Calu3 (cell line): Measurements from ENCODE around the gene TBL1XR1. TPM values are rescaled to one million over a fixed set of nuclear protein-coding genes. Genes with fewer than 3 reads are reported as not detected.

Experiments used
- BruUV-seq: library from RNA; stranded (reverse); fragments of 400-500 nt; replicated peaks from 2 replicates; lab custom pipeline; 2021; lab: Mats Ljungman, UMichigan
- CTCF ChIA-PET: fragments of 300-600 bp; sonication (Branson Sonifier 250); formaldehyde crosslinking; loops from one replicate; lab custom pipeline; 2022; ENCODE audit warnings: antibody characterized with exemption; lab: Charles Lee
- DNase-seq: peaks from one replicate; pipeline ENCODE4 v3.0.0; 2022
- H3K27ac Mint-ChIP-seq: one replicate; pipeline ENCODE4 v1.8.0; 2022; ENCODE audit warnings: mixed read lengths; ENCODE audit not compliant: unreplicated experiment
- H3K27me3 Mint-ChIP-seq: one replicate; pipeline ENCODE4 v1.8.0; 2022; ENCODE audit warnings: mixed read lengths; ENCODE audit not compliant: unreplicated experiment
- H3K36me3 Mint-ChIP-seq: one replicate; pipeline ENCODE4 v1.8.0; 2022; ENCODE audit warnings: mild to moderate bottlenecking, moderate library complexity, mixed read lengths; ENCODE audit not compliant: insufficient read depth, unreplicated experiment
- H3K4me1 Mint-ChIP-seq: one replicate; pipeline ENCODE4 v1.8.0; 2022; ENCODE audit warnings: mild to moderate bottlenecking, low read depth, mixed read lengths; ENCODE audit not compliant: unreplicated experiment
- H3K4me3 Mint-ChIP-seq: one replicate; pipeline ENCODE4 v1.8.0; 2022; ENCODE audit warnings: mild to moderate bottlenecking, low read depth, moderate library complexity, mixed read lengths; ENCODE audit not compliant: unreplicated experiment
- H3K9me3 Mint-ChIP-seq: one replicate; pipeline ENCODE4 v1.8.0; 2022; ENCODE audit warnings: low read depth, mixed read lengths; ENCODE audit not compliant: unreplicated experiment
- intact Hi-C: fragments of 100-400 bp; cut with micrococcal nuclease; formaldehyde crosslinking; loops from one replicate; pipeline ENCODE4 v1.10.0; 2022; ENCODE audit not compliant: unreplicated experiment
- total RNA-seq: library from RNA; stranded (reverse); gene quantifications from 2 replicates; pipeline ENCODE4 v1.2.3, GENCODE V29; 2022
- TF ChIP-seq, protein P1 (sequence below): fragments of 200-600 bp; IDR thresholded peaks from one replicate; pipeline ENCODE4 v1.8.0; 2022; ENCODE audit warnings: antibody characterized with exemption; ENCODE audit not compliant: unreplicated experiment

TBL1XR1 gene
- total RNA-seq, 1 experiment from 2014 or later: 206 TPM

DNA sequence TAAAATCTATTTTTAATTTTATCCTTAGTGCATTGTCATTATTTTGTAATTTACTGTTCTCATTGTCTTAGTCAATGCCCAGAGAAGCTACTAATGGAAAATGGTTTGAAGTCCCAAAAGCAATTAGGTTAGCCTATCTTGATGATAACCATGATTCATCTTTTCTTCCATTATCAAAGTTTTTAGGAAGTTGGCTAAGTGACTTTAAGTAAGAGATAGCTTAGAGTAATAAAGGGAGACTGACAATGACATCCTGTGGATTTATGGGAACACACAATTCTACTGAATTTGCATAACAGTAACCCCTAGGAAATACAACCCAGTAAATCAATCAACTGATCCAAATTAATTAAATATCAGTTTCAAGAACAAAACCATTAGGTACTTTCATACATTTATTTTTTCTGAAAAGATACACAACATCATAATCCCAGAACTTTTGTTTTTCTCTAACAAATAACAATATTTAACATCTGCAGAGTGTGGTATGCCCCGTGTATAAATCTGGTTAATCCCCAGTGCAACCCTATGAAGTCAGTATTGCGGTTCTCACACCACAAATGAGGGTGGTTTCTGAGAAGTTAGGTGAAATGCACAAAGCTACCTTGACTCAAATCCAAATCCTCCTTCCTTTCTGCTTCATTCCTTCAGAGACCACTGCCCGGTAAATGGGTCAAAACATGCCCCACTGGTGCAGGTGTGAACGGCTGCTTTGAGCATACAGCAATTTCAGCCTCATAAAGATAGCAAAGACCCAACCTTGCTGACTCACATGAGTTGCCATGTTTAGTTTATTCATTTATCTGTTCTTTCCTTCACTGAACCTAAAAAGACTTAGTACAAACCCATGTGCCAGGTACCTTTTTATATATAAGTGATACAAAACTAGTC is 202.1 kb downstream of the TBL1XR1 start:
- H3K4me3 Mint-ChIP-seq: no peak overlapping the region
- intact Hi-C loops: loop anchor here (1.0 to 5.0 kb wide), 2 partner anchors 47 to 1957 kb away; no protein-coding TSS in a partner anchor
- H3K27ac Mint-ChIP-seq: no peak overlapping the region
- TF ChIP-seq, protein P1, sequence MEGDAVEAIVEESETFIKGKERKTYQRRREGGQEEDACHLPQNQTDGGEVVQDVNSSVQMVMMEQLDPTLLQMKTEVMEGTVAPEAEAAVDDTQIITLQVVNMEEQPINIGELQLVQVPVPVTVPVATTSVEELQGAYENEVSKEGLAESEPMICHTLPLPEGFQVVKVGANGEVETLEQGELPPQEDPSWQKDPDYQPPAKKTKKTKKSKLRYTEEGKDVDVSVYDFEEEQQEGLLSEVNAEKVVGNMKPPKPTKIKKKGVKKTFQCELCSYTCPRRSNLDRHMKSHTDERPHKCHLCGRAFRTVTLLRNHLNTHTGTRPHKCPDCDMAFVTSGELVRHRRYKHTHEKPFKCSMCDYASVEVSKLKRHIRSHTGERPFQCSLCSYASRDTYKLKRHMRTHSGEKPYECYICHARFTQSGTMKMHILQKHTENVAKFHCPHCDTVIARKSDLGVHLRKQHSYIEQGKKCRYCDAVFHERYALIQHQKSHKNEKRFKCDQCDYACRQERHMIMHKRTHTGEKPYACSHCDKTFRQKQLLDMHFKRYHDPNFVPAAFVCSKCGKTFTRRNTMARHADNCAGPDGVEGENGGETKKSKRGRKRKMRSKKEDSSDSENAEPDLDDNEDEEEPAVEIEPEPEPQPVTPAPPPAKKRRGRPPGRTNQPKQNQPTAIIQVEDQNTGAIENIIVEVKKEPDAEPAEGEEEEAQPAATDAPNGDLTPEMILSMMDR: no peak
- DNase-seq: no peak
- peaks cover 4% of the 10 kb centered on the region for H3K9me3 Mint-ChIP-seq
- no peaks in the 10 kb centered on the region for H3K4me1 Mint-ChIP-seq
- CTCF ChIA-PET: interaction anchor here (0.5 kb wide), 1 partner anchor 56 kb away, joined by 8 read pairs; no protein-coding TSS in a partner anchor
- no TSS peak for BruUV-seq
- H3K36me3 Mint-ChIP-seq: no peaks in the 10 kb centered on the region
- H3K27me3 Mint-ChIP-seq: no peaks in the 10 kb centered on the region

- peaks cover 4% of the 10 kb centered on the region for H3K9me3 Mint-ChIP-seq
- no peaks in the 10 kb centered on the region for H3K36me3 Mint-ChIP-seq
- TF ChIP-seq, protein P1: no peak
- no peak for DNase-seq
- no peaks in the 10 kb centered on the region for H3K27me3 Mint-ChIP-seq
- H3K4me1 Mint-ChIP-seq: no peaks in the 10 kb centered on the region
- intact Hi-C loops: loop anchor here (1.0 kb wide), 1 partner anchor 48 kb away; no protein-coding TSS in a partner anchor
- CTCF ChIA-PET: no interaction called here
- no peak overlapping the region for H3K4me3 Mint-ChIP-seq
- BruUV-seq: no TSS peak
- no peak overlapping the region for H3K27ac Mint-ChIP-seq
Observed at GRCh38 chr3:176994393-176994792, 202.9 kb downstream of the TBL1XR1 start.

- CTCF ChIA-PET: interaction anchor here (0.7 kb wide), 1 partner anchor 171 kb away, joined by 3 read pairs; no protein-coding TSS in a partner anchor
- H3K9me3 Mint-ChIP-seq: peaks cover 4% of the 10 kb centered on the region
- H3K36me3 Mint-ChIP-seq: no peaks in the 10 kb centered on the region
- no peaks in the 10 kb centered on the region for H3K4me1 Mint-ChIP-seq
- TF ChIP-seq, protein P1: no peak
- no peak overlapping the region for H3K4me3 Mint-ChIP-seq
- DNase-seq: no peak
- no TSS peak for BruUV-seq
- H3K27ac Mint-ChIP-seq: no peak overlapping the region
- intact Hi-C loops: no loop called here
- no peaks in the 10 kb centered on the region for H3K27me3 Mint-ChIP-seq
Observed at GRCh38 chr3:176992978-176993377, 204.3 kb downstream of the TBL1XR1 start.

DNA sequence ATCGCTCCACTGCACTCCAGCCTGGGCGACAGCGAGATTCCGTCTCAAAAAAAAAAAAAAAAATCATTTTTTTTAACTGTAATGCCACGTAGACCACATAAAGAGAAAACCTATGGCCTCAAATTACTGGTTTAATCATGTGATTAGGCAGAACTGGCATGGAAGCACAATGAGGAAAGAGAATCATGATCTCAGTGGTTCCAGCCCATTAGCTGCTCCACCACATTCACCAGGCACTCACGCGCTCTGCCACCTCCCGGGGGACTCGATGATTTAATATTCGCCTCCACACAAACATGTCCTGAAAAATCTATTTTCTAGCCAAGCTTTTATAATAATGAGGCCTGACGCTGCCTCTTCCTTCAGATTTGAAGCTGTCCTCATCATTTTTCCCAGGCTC is 204.7 kb downstream of the TBL1XR1 start:
- TF ChIP-seq, protein P1: no peak

More for the DNA sequence above, 204.7 kb downstream of the TBL1XR1 start:
- no peak for DNase-seq
- intact Hi-C loops: no loop called here
- H3K4me1 Mint-ChIP-seq: no peaks in the 10 kb centered on the region
- CTCF ChIA-PET: interaction anchor here (0.7 kb wide), 2 partner anchors 26 to 171 kb away, joined by 3 read pairs; no protein-coding TSS in a partner anchor
- no peak overlapping the region for H3K27ac Mint-ChIP-seq
- no peak overlapping the region for H3K4me3 Mint-ChIP-seq
- no peaks in the 10 kb centered on the region for H3K36me3 Mint-ChIP-seq
- no peaks in the 10 kb centered on the region for H3K27me3 Mint-ChIP-seq
- BruUV-seq: no TSS peak
- peaks cover 4% of the 10 kb centered on the region for H3K9me3 Mint-ChIP-seq
